ENCODE data around the gene DEPDC7.
"Not testable (repeated sequence)": the region's sequence is repeated elsewhere in the genome, so short reads cannot be mapped to it uniquely, and the experiment has no call there.

Gene DEPDC7

DNA sequence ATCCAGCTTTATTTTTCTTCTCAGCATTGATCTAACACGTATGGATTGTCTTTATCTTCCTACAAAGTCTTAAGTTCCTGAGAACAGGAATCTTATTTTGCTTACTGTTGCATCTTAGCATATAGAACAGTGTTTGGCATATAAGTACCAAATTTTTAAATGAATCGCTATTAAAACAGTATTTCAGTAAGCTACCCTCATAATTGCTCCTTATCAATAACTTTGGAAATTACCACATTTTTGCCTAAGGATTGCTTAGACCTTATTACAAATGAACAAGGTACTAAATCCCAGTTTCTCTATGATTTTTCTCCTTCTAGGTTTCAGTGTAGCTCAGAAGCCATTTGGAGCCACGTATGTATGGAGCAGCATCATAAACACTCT, 9.7 kb downstream of the DEPDC7 start:
- DNase-seq (ENCODE audit: low read depth) = no peak

DNA sequence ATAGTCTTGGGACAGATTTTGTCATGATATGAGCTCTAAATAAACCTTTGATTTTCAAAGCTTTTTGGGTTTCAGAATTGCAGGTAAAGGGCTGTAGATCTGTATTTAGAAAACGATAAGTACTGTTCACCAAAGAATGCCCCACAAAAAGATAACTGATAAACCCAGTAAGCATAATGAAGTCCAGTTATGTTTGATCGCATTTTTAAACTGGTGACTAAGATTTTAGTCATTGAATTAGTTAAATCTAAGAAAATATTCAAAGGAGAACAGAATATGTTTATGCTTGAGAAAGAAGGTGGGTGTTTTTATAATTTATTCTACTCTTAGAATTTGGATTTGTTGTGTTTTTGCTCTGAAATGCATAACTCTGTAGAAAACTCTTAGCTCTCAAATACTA, 11.6 kb downstream of the DEPDC7 start:
- DNase-seq (ENCODE audit: low read depth) = no peak

DNA sequence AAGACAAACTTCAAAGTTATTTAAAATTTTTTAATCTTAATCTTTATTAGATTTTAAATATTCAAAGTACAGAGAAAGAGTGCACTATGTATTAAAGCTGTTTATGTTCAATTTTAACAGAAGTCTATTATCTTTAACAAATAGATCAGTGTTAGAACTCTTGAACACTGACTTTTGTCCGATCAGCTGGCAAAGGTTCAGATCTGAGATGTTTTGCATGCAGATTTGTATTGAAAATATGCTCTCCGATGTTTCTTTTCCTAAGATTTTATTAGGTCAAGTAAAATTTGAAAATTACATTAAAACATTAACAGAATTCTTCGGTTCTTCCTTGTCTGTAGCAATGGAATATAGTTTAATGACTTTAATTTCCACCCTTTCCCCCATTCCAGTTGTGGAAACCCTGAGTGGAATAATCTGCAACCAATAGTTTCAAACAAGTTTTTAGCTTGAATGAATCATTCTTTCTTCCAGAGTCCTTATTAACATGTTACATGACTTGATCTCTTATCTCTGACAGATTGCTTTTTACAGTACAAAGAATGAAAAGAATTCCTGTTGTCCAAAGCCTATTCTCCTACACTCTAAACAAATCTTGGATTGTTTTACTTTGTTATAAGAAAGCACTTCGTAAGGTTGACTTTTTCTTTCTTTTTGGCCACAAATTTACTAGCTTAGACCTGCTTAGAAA, 12.3 kb downstream of the DEPDC7 start:
- no peak for DNase-seq (ENCODE audit: low read depth)

DNA sequence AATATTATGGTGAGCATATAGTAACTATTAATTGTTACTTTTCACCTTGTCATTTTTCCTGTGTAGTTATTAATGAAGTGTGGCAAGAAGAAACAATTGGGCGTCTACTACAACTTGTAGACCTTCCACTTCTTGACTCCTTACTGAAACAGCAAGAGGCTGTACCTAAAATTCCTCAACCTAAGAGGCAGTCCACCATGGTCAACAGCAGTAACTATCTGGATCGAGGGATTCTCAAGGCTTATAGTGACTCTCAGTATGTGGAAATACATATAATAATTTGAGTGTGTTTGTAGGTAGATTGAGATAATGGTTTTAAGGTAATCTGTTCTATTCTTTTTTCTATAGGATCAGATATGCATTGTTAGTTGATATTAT, 12.8 kb downstream of the DEPDC7 start:
- DNase-seq (ENCODE audit: low read depth) = no peak

DNA sequence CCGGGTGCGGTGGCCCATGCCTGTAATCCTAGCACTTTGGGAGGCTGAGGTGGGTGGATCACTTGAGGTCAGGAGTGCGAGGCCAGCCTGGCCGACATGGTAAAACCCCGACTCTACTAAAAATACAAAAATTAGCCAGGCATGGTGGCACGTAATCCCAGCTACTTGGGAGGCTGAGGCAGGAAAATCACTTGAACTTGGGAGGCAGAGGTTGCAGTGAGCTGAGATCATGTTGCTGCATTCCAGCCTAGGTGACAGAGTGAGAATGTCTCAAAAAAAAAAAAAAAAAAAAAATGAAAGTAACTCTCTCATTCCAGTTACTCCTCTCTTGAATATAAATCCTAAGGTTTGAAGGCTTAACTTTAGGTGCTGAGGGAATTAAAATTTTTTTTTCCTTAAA, 13.5 kb downstream of the DEPDC7 start:
- not testable (repeated sequence) for DNase-seq (ENCODE audit: low read depth)

DNA sequence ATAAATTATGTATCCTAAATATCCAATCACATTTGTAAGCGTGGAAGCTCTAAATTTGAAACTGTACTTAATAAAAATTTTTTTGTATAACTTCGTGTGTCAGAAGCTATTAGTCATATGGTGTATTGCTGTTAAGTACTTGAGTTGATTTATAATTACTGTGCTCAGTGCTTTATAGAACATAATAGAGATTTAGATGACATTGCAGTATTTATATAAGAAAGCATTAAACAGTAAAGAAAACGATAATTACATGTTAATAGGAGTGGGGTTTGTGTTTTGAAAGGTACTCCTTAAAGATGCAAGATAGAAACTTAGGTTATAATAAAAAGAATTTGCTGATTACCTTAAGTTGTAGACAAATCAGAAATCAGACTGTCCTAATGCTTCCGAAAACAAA, 17.8 kb downstream of the DEPDC7 start:
- no peak for DNase-seq (ENCODE audit: low read depth)

DNA sequence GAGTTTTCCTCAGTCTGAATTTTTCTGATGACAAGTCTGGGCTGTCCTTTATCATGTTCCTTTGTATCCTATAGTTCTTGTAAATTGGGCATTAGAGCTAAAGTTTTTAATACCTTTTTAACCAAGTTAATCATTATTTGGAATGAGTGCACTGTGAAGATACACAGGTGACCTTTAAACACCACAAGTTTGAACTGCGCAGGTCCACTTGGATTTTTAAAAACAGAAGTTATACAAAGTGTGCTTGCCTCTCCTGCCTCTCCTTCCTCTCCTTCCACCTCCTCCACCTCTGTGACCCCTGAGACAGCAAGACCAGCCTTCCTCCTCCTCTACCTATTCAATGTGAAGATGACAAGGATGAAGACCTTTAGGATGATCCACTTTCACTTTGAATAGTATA, 19.3 kb downstream of the DEPDC7 start:
- DNase-seq (ENCODE audit: low read depth) = no peak

DNA sequence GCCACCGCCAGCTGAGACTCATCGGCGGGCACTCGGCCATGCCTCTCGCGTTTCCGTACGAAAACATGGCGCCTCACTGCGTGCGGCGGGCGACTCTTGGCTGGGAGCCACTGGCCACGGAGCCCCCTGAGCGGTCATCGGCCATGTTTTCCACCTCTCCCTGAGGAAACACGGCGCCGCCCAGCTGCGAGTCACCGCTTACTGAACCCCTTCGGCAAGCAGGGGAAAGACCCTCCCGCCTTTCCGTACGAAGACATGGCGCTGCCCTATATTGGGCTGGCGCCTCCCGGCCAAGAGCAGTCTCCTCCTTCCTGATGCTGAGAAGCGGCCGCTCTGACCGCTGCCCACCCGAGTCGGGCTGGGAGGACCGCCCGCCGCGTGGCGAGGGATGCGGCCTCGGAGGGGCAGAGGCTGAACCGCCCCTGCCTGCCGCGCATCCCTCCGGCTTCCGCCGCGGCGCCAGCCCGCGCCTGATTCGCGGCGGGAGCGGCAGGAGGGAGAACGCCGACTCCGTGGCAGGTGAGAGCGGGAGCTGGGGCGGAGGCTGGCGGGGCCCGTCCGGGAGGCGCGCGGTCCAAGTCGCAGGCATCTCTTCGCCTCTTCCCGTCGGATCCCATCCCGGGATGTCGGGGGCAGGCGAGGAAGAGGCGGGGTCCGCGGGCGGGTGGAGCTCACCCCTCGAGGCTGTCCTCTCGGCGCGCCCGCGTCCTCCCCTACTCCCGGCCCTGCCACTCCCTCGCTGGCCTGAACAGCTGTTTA, 23.8 kb downstream of the DEPDC7 start, which contains the start of gene TCP11L1:
TSS of gene TCP11L1 (plus strand) at position 299 of the 759 bp plus-strand sequence. CDS start 4,202 bp downstream, outside the sequence.
- DNase-seq (ENCODE audit: low read depth) = peak; percentile 89

DNA sequence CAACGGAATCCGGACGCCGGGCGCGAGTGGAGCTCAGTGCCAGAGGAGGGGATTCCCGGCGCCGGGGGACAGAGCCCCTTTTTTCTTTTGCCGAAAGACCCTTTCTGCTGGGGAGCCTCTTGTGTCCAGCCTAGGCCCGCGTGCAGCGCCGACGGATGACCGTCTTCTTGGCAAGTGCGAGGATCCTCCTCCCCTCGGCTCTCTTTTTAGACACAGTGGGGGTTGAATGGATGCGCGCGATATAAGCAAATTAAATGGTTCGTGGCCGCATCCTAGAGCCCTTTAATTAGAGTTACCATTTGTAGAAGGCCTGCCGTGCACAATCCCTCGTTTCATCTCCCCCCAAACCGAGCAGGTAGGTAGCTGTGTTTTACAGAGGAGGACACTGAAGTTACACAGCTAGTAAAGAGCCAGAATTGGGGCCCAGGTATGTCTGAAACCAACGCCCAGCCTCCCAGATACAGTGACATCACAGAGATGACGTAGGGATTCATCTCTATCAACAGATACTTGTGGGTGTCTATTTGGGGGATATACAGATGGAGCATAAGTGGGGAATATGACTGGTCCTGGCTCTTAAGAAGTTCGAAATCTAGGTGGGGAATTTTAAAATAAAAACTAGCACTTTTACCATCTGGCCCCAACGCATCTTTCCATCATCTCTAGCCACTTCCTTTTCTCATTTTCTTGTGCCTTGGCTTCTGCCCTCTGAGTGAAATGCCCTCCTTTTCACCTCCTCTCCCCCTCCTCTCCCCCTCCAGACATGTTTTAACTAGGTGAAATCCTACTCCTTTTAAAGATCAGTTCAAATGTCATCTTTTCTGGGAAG, 24.6 kb downstream of the DEPDC7 start:
- DNase-seq (ENCODE audit: low read depth) = no peak

DNA sequence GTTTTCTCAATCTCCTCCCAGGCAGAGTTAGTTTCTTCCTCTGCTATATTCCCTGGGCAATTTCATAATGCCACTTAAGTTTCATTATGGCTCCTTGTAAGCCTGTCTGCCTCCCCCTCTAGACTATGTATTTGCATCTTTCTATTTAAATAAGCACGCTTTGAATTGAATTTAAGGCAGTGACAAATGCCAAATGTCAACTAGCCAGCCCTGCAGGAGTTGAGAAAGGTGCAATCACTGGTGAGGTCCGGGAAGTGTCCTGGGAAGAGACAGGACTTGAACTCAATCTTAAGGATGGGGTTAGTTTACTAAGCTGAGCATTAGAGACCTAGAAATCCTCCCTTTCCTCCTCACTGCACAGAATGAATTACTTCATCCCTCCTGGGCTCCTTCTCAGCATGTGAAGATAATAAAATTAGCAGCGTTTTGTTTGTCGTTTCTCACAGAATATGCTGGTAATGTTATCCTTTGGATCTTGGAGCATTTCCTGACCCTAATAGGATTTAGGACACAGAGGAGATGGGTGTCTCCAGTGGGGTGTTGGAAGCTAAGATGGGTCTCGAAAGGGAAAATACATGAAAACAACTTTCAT, 25.3 kb downstream of the DEPDC7 start:
- no peak for DNase-seq (ENCODE audit: low read depth)

DNA sequence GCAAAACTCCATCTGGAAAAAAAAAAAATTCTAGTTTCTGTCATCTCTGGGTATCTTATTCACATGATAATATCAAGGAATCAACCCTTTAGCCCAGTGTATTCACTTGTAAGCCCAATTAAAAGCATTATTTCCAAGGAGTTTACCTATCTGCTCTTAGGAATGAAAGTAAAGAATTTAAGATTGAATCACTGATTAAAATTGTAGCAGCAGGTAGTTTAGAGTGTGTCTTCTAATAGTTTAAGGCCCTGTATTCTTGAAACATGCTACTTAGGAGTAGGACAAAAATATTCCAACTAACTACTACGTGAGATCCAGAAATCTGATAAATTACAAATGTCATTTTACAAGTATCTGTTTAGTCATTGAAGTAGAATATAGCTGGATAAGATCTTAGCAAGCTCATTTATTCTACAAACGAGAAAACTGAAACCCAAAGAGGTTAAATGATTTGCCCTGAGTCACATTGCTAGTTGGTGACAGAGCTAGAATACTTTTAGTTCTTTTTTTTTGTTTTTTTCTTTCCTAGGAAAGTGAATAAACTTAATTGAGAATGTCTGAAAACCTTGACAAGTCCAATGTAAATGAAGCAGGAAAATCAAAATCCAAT, 27.6 kb downstream of the DEPDC7 start:
- no peak for DNase-seq (ENCODE audit: low read depth)

DNA sequence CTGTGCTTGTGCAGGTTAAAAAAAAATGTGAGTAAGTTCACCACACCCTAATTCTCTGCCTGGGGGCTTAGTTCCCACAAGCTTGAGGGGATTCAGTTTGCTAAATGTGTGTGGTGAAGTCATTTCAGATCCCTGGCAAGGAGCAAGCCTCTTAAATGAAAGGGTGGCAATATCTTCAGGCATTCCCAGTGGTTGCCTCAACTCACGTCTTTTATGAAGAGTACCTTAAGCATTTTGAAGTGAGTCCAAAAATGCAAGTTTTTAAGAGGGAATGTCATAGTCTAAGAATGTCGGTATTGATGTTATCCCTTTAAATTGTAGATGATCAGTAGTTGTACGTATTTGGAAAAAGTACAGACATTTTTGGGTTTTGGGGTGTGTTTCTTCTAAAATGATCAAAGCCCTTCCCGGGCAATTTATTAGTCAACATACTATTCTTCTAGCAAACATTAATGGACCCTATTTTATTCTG, 28.6 kb downstream of the DEPDC7 start:
- no peak for DNase-seq (ENCODE audit: low read depth)

DNA sequence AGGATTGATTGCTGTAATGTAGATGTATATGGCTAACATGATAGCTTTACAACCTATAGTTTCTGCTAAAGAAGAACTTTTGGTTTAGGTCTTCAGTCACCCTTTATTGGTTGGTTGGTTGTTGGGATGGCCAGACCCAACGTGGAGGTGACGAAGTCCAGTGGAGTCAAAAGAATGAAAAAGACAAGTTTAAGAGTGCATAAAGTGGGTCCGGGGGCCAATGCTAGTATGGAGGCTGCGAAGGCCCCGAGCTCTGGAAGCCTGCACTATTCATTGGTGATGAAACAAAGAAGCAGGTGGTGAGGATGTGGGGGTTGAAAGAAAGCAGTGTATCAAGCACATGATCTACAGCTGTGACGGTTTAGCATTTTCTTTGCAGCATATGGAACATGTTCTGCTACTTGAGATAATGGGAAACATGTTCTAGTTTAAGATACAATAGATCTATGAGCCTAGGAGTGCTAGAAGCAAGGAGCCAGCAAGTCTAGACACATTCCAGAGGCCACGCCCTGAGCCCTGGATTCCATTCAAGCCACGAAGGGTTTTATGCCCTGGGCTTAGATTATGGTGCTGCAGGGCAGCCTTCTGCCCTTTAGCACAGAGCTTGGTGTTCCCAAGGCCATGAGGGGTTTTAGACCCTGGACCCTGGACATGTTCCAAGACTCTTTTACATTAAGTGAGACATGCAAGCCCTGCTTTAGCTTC, 30.0 kb downstream of the DEPDC7 start:
- no peak for DNase-seq (ENCODE audit: low read depth)

DNA sequence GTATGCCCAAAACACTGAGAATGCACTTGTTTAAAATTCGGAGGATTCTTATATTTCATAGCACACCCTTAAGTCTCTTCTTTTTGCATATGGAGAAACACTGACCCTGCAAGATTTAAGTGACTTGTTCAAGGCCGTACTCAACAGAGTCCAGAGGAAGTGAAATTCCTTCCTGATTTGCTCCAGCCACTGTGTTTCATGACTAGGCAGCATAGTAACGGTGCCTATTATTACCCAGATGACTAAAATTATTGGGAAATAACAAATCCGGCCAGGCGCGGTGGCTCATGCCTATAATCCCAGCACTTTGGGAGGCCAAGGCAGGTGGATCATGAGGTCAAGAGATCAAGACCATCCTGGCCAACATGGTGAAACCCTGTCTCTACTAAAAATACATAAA, 33.0 kb downstream of the DEPDC7 start:
- DNase-seq (ENCODE audit: low read depth) = not testable (repeated sequence)

DNA sequence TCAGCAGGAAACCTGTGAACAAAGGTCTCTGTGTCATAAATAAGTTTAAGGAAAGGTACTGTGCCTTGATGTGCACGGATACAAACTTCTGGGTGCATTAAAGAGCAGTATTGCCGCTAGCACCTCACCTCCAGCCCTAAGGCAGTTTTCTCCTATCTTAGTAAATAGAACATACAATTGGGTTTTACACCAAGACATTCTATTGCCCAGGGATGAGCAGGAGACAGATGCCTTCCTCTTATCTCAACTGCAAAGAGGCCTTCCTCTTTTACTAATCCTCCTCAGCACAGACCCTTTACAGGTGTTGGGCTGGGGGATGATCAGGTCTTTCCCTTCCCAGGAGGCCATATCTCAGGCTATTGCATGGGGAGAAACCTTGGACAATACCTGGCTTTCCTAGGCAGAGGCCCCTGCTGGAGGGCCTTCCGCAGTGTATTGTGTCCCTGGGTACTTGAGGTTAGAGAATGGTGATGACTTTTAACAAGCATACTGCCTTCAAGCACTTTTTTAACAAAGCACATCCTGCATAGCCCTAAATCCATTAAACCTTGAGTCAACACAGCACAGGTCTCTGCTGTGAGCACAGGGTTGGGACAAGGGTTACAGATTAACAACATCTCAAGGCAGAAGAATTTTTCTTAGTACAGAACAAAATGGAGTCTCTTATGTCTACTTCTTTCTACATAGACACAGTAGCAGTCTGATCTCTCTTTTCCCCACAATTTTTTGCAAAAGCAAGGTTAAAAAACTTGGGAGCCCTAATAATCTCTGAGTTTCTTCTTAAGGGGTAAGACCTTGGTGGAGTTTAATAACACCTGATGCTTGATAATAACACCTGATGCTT, 34.1 kb downstream of the DEPDC7 start:
- DNase-seq (ENCODE audit: low read depth) = not testable (repeated sequence)

DNA sequence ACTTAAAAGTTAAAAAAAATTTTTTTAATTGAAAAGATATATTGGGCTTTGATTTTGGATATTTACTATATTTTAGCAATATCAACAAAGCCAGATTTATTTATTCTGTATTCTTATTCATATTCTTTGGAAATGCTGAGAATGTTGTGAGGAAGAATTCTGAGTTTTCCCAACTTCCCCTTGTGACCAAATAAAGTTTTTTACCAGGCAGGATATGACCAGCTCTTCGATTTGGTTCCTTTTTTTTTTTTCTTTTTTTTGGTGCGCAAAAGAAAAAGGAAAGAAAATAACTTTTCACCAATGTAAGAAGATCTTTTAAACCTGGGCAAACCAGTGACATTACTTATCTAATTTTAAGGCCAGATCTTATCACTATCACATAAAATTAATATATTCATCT, 36.6 kb downstream of the DEPDC7 start:
- DNase-seq (ENCODE audit: low read depth) = no peak

DNA sequence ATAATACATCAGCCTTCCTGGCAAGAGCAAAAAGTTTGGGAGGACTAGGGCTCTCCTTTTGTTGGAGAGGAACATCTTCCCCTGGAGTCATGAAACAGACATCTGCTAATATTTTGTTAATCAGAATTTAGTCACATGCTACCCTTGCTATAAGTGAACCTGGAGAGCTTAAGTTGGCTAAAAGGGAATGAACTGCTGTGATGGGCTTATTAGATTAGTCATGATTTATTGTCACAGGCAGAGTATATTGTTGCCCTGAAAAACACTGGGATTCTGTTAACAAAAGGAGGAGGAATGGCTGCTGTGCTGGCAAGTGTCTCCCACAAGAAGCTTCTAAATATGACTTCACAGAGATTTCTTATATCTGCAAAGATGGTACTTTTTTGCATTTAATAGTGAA, 39.7 kb downstream of the DEPDC7 start:
- DNase-seq (ENCODE audit: low read depth) = no peak

DNA sequence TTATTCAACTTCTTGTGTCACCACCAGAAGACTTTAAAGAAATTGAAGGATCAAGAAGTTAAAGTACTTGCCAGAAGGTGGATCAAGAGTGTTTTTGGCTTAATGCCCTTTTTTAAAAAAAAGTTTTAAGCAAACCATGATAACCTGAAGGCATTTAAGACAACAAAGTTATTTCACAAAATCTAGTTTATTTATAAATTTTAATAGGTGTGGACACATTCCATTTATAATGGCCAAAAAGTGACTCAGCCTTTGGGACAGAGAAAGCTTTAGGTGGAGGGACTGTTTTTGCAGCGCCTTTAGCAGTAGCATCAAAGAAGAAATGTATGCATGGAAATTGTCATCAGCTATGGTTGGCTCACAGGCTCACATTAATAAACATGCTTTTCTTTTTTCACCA, 41.6 kb downstream of the DEPDC7 start:
- no peak for DNase-seq (ENCODE audit: low read depth)

DNA sequence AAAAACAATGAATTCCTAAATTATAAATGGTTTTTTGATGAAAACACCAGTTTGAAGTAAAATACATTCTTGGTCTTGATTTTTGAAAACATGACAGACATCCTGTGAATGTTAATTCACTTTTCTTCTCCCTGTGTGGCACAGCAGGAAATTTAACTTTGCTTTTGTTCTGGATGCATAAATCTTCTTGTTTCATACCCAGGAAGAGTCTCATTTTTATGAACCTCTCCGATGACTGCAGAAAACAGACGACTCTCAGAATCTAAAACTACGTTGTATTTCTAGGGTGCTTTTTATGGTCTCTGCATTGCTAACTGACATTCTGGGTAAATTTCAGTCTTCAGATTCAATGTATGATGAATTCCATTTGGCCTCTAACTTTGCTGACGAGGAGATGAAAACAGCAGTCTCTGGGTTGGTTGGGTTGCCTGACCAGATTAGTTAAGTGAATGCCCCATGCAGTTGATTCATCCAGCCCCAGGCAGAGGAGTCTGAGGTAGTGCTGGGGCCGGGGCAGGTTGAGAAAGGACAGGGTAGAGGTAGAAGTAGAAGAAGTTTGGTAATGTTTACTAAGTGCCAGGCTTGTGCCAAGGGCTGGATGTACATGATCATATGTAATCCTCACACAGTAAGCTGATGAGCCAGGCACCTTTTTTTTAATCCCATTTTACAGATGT, 43.8 kb downstream of the DEPDC7 start:
- no peak for DNase-seq (ENCODE audit: low read depth)

DNA sequence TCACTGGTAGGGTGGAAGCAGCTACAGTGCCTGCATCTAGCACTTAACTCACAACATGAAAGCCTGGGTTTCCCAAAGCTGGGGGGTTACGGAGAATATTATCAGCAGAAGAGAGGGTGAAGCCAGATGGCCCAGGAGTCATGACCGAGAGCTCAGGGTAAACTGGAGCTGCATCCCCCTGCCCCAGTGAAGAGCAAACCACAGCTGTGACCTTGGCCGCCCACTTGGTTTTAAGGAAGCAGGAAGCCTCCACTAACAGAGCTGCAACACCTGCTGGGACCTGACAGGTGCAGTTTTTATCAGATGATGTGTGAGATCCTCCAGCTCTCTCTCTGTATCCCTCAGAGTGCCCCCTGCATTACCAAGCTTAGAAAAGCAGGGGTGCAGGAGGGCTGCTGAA, 44.6 kb downstream of the DEPDC7 start:
- DNase-seq (ENCODE audit: low read depth) = no peak
